ENCODE data around the gene ARMH4.
"Not testable (repeated sequence)": the region's sequence is repeated elsewhere in the genome, so short reads cannot be mapped to it uniquely, and the experiment has no call there.

The ARMH4 gene

DNA sequence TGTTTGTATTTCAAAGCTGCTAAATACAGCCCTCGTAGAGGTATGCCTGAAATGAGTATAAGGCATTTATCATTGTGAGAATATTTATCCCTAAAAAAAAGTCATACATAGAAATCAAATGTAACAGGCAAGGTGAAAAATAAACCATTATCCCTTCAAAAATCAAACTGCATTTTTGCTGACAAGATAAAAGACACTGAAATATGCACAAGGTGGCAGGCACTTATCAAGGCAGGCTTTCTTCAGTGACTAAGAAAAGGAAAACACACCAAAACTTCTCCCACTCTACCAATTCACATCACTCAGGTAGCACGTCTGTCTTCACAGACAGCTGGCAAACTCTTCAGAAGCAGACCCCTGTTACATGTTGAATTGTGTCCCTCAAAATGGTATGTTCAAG lies 23.6 kb downstream of the ARMH4 start:
- TF ChIP-seq, protein P1, sequence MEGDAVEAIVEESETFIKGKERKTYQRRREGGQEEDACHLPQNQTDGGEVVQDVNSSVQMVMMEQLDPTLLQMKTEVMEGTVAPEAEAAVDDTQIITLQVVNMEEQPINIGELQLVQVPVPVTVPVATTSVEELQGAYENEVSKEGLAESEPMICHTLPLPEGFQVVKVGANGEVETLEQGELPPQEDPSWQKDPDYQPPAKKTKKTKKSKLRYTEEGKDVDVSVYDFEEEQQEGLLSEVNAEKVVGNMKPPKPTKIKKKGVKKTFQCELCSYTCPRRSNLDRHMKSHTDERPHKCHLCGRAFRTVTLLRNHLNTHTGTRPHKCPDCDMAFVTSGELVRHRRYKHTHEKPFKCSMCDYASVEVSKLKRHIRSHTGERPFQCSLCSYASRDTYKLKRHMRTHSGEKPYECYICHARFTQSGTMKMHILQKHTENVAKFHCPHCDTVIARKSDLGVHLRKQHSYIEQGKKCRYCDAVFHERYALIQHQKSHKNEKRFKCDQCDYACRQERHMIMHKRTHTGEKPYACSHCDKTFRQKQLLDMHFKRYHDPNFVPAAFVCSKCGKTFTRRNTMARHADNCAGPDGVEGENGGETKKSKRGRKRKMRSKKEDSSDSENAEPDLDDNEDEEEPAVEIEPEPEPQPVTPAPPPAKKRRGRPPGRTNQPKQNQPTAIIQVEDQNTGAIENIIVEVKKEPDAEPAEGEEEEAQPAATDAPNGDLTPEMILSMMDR (IDR thresholded peaks at IDR 0.05; ENCODE audit: insufficient read depth, low read length, missing control alignments) = no peak
- H3K4me3 ChIP-seq (ENCODE audit: low read depth, low read length) = no peak overlapping the region
- ChIA-PET CTCF (no interaction called here), POLR2A (no interaction called here)
- DNase-seq (ENCODE audit: low read depth, low spot score) = no peak

DNA sequence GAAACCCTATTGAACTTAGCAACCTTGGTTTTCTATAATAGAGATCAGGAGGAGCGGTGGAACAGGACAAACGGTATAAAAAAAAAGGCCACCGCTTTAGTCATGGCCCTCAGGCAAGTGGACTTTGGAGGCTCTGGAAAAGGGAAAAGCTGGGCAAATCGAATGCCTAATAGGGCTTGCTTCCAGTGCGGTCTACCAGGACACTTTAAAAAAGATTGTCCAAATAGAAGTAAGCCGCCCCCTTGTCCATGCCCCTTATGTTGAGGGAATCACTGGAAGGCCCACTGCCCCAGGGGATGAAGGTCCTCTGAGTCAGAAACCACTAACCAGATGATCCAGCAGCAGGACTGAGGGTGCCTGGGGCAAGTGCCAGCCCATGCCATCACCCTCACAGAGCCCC lies 29.5 kb downstream of the ARMH4 start:
- H3K4me3 ChIP-seq (ENCODE audit: low read depth, low read length); DNase-seq (ENCODE audit: low read depth, low spot score); POLR2A ChIA-PET; CTCF ChIA-PET: not testable (repeated sequence)

DNA sequence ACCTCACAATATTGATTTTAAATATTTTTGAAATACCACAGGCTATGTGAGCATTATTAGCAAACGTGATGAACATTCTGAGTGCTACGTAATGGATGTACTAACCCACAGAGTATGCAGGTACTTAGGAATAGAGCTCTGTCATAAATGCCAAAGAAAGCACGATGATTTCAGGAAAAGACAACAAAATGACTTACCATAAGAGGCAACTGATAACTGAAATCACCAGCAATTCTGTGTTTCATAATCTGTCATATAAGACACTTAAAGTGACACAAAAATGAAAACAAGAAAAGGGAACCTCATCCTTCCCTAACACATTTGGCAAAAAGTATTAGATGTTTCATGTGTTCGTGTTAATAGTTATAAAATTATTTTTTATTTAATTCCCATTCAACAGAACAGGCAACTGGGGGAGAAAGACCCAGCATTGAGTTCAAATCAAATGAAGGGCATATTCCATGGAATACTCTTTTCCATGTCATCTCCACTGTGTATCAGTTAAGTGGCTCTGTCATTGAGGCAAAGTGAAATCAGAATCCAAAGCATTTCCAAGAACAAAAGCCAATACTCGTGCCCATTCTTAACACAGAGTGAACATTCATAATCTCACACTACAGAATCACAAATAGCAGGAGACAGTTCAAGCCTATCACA lies 30.4 kb downstream of the ARMH4 start:
- ChIA-PET CTCF (no interaction called here), POLR2A (no interaction called here)
- H3K4me3 ChIP-seq (ENCODE audit: low read depth, low read length) = no peak overlapping the region
- TF ChIP-seq, protein P1 (IDR thresholded peaks at IDR 0.05; ENCODE audit: insufficient read depth, low read length, missing control alignments) = no peak
- no peak for DNase-seq (ENCODE audit: low read depth, low spot score)

DNA sequence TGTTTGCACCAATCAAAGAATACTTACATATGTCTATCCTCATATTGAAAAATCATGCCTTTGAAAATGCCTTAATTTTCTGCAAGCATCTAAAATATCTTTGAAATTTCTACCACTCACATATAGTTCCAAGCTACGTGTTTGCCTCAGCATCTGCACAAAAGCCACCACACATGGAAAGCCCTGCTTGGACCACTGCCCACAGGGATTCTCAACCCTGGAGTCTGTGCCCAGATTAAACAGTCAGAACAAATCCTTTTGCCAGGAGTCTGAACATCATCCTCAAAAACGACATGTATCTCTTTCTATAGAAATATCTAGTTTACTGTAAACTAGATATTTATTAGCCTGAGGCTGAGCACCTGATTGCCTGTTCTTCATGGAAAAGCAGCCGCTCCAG lies 32.6 kb downstream of the ARMH4 start:
- ChIA-PET CTCF (interaction anchor here (0.7 to 2.0 kb wide), 3 partner anchors 10 to 13 kb away, joined by 3 to 4 read pairs (median 3); no protein-coding TSS in a partner anchor), POLR2A (no interaction called here)
- no peak for DNase-seq (ENCODE audit: low read depth, low spot score)

DNA sequence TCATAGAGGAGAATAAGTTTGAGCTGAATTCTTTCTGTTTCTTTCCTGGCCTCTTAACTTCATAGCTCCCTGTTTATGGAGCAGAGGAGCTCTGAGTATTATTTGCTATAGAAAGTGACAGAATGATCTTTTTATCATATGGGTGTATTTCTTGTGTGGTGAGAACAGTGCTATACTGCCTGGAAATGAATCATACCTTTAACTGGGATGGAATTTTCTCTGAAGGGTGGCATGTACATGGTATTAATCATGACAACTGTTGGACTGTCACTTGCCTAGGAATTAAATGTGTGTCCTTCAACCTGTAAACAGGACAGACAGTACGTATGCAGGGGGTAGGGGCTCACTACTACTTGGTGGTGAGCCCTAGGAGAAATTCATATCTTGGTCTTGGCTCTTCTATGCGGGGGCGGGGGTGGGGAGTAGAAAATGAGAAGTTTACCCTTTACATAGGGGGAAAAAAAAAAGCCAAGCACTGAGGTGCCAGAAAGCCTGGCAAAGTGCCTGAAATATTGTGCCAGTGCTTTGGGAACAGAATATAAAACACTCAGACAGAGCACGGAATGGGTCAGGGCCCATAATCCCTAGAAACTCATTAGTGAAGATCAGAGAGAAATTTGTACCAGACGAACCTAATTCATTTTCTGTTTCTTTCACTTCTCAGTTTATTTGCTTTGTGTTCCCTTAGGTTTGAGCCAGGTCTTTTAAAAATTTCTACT lies 33.8 kb downstream of the ARMH4 start:
- POLR2A ChIA-PET = no interaction called here
- TF ChIP-seq, protein P1 (IDR thresholded peaks at IDR 0.05; ENCODE audit: insufficient read depth, low read length, missing control alignments) = no peak
- H3K4me3 ChIP-seq (ENCODE audit: low read depth, low read length) = no peak overlapping the region
- no peak for DNase-seq (ENCODE audit: low read depth, low spot score)
- CTCF ChIA-PET = interaction anchor here (1.2 to 2.8 kb wide), 4 partner anchors 9 to 13 kb away, joined by 3 to 18 read pairs (median 6); no protein-coding TSS in a partner anchor

More for the DNA sequence above, 32.6 kb downstream of the ARMH4 start:
- H3K4me3 ChIP-seq (ENCODE audit: low read depth, low read length) = no peak overlapping the region
- TF ChIP-seq, protein P1 (IDR thresholded peaks at IDR 0.05; ENCODE audit: insufficient read depth, low read length, missing control alignments) = no peak

DNA sequence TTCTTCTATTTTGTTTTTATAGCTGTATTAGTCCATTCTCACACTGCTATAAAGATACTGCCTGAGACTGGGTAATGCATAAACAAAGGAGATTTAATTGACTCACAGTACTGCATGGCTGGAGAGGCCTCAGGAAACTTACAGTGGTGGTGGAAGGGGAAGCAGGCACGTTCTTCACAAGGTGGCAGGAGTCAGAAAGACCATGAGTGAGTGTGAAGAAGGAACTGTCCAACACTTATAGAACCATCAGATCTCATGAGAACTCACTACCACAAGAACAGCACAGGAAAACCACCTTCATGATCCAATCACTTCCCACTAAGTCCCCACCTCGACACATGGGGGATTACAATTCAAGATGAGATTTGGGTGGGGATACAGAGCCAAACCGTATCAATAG lies 42.3 kb downstream of the ARMH4 start:
- ChIA-PET POLR2A (interaction anchor here (1.6 kb wide), 1 partner anchor 57 kb away, joined by 4 read pairs; no protein-coding TSS in a partner anchor), CTCF (interaction anchor here (1.0 to 5.6 kb wide), 13 partner anchors 8 to 286 kb away, joined by 3 to 56 read pairs (median 4); partner anchors contain the start of genes ARMH4, PSMA3 and TOMM20L)
- DNase-seq (ENCODE audit: low read depth, low spot score) = no peak
- H3K4me3 ChIP-seq (ENCODE audit: low read depth, low read length) = no peak overlapping the region
- TF ChIP-seq, protein P1 (IDR thresholded peaks at IDR 0.05; ENCODE audit: insufficient read depth, low read length, missing control alignments) = no peak
